ENCODE measurements around the gene TAF4. TPM values are rescaled to one million over a fixed set of nuclear protein-coding genes. Genes with fewer than 3 reads are reported as not detected.

TAF4 gene
- total and polyA plus RNA-seq, 2 donors (not counting 3 experiments of a cell fraction or from before 2014, with no cell fraction given), result 6.1 to 19.5 TPM

DNA sequence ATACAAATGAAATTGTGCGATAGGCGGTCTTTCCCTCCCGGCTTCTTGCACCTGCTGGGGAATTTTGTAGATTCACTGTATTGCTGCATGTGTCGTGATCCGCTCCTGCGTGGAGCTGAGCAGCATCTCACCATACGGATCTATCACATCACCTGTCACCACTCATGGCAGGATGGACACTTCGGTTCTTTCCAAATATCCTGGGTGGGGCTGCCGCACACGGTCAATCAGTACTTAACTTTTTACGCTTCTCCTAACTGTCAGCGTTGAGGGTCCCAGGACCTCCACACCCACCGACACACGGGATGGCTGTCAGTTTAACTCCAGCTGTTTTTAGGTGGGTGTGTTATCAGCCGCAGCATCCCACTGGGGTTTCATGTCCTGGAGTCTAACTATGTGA lies 19.2 kb downstream of the TAF4 start:
- CTCF ChIA-PET, result no interaction called here
- H3K4me1 ChIP-seq (ENCODE audit: control insufficient read depth, extremely low read depth, insufficient read depth, low read length), result no peaks in the 10 kb centered on the region
- TF ChIP-seq FOS (IDR thresholded peaks at IDR 0.05; ENCODE audit: borderline replicate concordance, insufficient read depth, low read length), result no peak
- no peak overlapping the region for H3K9ac ChIP-seq (replicated peaks; ENCODE audit: extremely low read depth, insufficient read depth, low read length)
- H3K9me1 ChIP-seq (replicated peaks; ENCODE audit: control insufficient read depth, extremely low read depth, insufficient read depth, low read length), result no peaks in the 10 kb centered on the region
- H3K4me3 ChIP-seq (replicated peaks in 1 of 3; ENCODE audit: insufficient read depth in 1 of 3, low read depth in 1 of 3, low read length in 3 of 3), result no peak overlapping the region
- H4K20me1 ChIP-seq (replicated peaks; ENCODE audit: control insufficient read depth, extremely low read depth, insufficient read depth, low read length), result no peaks in the 10 kb centered on the region
- intact Hi-C loops (cut with micrococcal nuclease) (no loop called here), dilution Hi-C loops (cut with MboI; ENCODE audit: extremely low pct_ligation_motif_present, low sequenced_read_pairs) (no loop called here)
- no peaks in the 10 kb centered on the region for H3K9me3 ChIP-seq (replicated peaks; ENCODE audit: control insufficient read depth, insufficient read depth, low read length)
- no peaks in the 10 kb centered on the region for H3K36me3 ChIP-seq (ENCODE audit: control insufficient read depth in 2 of 2, extremely low read depth in 1 of 2, insufficient read depth in 2 of 2, low read length in 2 of 2)
- POLR2A ChIA-PET, result no interaction called here
- no peak overlapping the region for H2AFZ ChIP-seq (ENCODE audit: low read depth, low read length)
- no peak overlapping the region for H3K4me2 ChIP-seq (ENCODE audit: insufficient read depth, low read length)
- DNase-seq (ENCODE audit: low read depth, low spot score), result no peak
- no peak overlapping the region for H3K27ac ChIP-seq (ENCODE audit: insufficient read depth, low read depth, low read length)
- H3K79me2 ChIP-seq (ENCODE audit: control insufficient read depth, insufficient read depth, low read length), result peaks cover 75% of the 10 kb centered on the region
- FAIRE-seq, result no peak
- no TSS peak for BruUV-seq (replicated peaks)
- no peaks in the 10 kb centered on the region for H3K27me3 ChIP-seq (ENCODE audit: control insufficient read depth in 2 of 2, insufficient read depth in 2 of 2, low read length in 2 of 2)

- Histone ChIP-seq H3K4me3 (replicated peaks in 1 of 3; ENCODE audit: insufficient read depth in 1 of 3, low read depth in 1 of 3, low read length in 3 of 3) (no peak overlapping the region), H3K36me3 (ENCODE audit: control insufficient read depth in 2 of 2, extremely low read depth in 1 of 2, insufficient read depth in 2 of 2, low read length in 2 of 2) (no peaks in the 10 kb centered on the region), H2AFZ (ENCODE audit: low read depth, low read length) (no peak overlapping the region), H3K27me3 (ENCODE audit: control insufficient read depth in 2 of 2, insufficient read depth in 2 of 2, low read length in 2 of 2) (no peaks in the 10 kb centered on the region), H3K79me2 (ENCODE audit: control insufficient read depth, insufficient read depth, low read length) (peaks cover 74% of the 10 kb centered on the region), H3K9ac (replicated peaks; ENCODE audit: extremely low read depth, insufficient read depth, low read length) (no peak overlapping the region), H3K9me3 (replicated peaks; ENCODE audit: control insufficient read depth, insufficient read depth, low read length) (no peaks in the 10 kb centered on the region), H3K4me2 (ENCODE audit: insufficient read depth, low read length) (no peak overlapping the region), H3K4me1 (ENCODE audit: control insufficient read depth, extremely low read depth, insufficient read depth, low read length) (no peaks in the 10 kb centered on the region), H4K20me1 (replicated peaks; ENCODE audit: control insufficient read depth, extremely low read depth, insufficient read depth, low read length) (no peaks in the 10 kb centered on the region), H3K27ac (ENCODE audit: insufficient read depth, low read depth, low read length) (no peak overlapping the region), H3K9me1 (replicated peaks; ENCODE audit: control insufficient read depth, extremely low read depth, insufficient read depth, low read length) (no peaks in the 10 kb centered on the region)
- POLR2A ChIA-PET, result no interaction called here
- CTCF ChIA-PET, result no interaction called here
- BruUV-seq (replicated peaks), result no TSS peak
- FAIRE-seq (no peak), DNase-seq (ENCODE audit: low read depth, low spot score) (no peak)
- intact Hi-C loops (cut with micrococcal nuclease), result no loop called here
- no peak for TF ChIP-seq POLR2AphosphoS5 (IDR thresholded peaks at IDR 0.05; ENCODE audit: insufficient read depth, low read depth, low read length)
- TF ChIP-seq CTCF (IDR thresholded peaks at IDR 0.05; ENCODE audit: extremely low read depth in 1 of 2, insufficient read depth in 1 of 2, low read depth in 1 of 2, low read length in 2 of 2), result no peak
- TF ChIP-seq POLR2A (IDR thresholded peaks at IDR 0.05; ENCODE audit: low read depth, low read length), result no peak
- no peak for TF ChIP-seq GATA2 (IDR thresholded peaks at IDR 0.05; ENCODE audit: insufficient read depth, insufficient read length, low read depth, low read length)
- no peak for TF ChIP-seq JUN (IDR thresholded peaks at IDR 0.05; ENCODE audit: borderline replicate concordance, insufficient read depth, insufficient read length, low read depth)
- TF ChIP-seq MYC (IDR thresholded peaks at IDR 0.05; ENCODE audit: low read depth, low read length), result no peak
- no peak for TF ChIP-seq FOS (IDR thresholded peaks at IDR 0.05; ENCODE audit: borderline replicate concordance, insufficient read depth, low read length)
- TF ChIP-seq MAX (IDR thresholded peaks at IDR 0.05; ENCODE audit: insufficient read depth, insufficient read length), result no peak
- TF ChIP-seq EZH2 (IDR thresholded peaks at IDR 0.05; ENCODE audit: borderline replicate concordance, low read depth, low read length, severe bottlenecking), result no peak
- dilution Hi-C loops (cut with MboI; ENCODE audit: extremely low pct_ligation_motif_present, low sequenced_read_pairs), result no loop called here
Measured at GRCh38 chr20:62045529-62046285, 20.0 kb downstream of the TAF4 start.

Data from endothelial cell of umbilical vein (primary cell).